CD4-positive, alpha-beta T cell treated with Interleukin-4 for 1 hour (primary cell): ENCODE measurements around the gene EBLN2.

Source experiments
- DNase-seq, 2 donors: peaks; one replicate each; pipeline ENCODE4 v3.0.0-alpha.2; 2020 to 2022

EBLN2 gene

DNA sequence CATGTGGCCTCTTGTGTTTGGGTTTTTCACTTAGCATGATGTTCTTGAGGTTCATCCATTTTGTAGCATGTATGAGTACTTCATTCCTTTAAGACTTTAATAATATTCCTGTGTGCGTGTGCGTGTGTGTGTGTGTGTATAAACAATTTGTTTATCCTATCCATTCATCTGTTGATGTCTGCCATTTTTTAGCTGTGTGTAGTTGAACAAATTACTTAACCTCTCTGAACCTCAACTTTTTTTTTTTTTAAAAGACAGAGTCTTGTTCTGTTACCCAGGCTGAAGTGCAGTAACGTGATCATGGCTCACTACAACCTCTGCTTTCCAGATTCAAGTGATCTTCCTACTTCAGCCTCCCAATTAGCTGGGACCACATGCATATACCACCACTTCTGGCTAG, 47.3 kb downstream of the EBLN2 start:
- no peak for DNase-seq

DNA sequence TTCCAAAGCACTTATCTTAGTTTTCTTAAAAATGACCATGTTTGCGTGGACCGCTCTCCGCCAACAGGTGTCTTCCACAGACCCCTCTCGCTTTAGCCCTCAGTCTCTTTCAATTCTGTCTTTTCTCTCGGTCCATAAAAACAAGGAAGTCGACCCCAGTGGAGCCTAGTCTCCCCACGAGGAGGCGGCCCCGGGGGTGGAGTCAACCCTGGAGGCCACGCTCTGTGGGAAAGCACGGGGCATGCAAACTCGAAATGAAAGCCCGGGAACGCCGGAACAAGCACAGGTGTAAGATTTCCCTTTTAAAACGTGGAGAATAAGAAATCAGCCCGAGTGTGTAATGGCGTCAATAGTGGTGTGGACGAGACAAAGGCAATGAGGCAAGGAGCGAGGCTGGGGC, 49.1 kb downstream of the EBLN2 start:
- no peak for DNase-seq
